GM19372 (cell line): ENCODE data around the gene DNASE1L3.
"Not testable (repeated sequence)": the region's sequence is repeated elsewhere in the genome, so short reads cannot be mapped to it uniquely, and the experiment has no call there.

Experiments used
- ATAC-seq: cut with Tn5 transposase; IDR thresholded peaks from one replicate; pipeline ENCODE4 v1.9.1; 2021; ENCODE audit warnings: mild to moderate bottlenecking, low read depth, moderate library complexity; ENCODE audit not compliant: unreplicated experiment

Gene DNASE1L3

DNA sequence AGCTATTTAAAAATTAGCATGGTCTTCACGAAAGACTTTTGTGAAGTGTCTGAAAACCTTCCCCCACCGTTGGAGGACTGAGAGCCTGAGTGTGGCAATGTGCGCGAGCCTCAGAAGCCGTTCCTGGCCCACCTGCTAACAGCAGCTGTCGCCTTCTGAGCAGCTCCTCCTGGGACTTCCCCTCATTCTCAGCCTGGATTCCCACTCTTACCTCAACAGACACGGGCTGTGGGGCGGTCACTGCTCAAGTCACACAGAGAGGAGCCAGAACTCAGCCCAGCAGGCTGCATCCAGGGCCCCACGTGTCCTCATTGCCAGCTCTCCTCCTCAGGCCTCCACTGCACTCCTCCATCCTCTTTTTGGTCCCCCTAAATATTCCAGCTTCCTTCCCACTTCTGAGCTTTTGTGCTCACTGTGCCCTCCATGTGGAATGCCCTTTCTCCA is 7.8 kb downstream of the DNASE1L3 start:
- ATAC-seq, result peak; percentile 67

- ATAC-seq, result not testable (repeated sequence)
These were observed 9.3 kb downstream of the DNASE1L3 start for GRCh38 chr3:58201451-58201850.

DNA sequence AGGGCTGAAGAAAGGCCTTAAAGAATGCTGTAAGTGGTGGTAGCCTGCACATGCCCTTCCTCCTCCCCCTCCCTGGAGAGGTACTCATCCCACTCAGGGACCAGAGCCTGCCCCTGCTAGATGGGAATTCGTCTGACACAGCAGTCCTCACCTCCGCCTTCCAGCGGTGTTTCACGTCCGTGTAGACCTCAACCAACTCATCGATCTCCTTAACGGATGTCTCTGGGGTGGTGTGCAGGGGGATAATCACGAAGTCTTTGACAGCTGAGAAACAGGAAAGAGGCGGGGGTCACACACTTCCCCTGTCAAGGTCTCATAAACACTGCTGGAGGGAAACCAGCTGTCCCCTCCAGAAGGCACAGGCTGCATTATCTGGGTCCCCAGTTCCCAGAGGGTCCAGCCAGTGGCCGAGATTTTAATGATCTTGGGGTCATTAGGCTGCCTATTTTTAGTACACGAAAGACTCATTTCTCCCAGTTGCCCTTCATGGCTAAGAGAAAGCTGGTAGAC is 9.9 kb downstream of the DNASE1L3 start:
- no peak for ATAC-seq

DNA sequence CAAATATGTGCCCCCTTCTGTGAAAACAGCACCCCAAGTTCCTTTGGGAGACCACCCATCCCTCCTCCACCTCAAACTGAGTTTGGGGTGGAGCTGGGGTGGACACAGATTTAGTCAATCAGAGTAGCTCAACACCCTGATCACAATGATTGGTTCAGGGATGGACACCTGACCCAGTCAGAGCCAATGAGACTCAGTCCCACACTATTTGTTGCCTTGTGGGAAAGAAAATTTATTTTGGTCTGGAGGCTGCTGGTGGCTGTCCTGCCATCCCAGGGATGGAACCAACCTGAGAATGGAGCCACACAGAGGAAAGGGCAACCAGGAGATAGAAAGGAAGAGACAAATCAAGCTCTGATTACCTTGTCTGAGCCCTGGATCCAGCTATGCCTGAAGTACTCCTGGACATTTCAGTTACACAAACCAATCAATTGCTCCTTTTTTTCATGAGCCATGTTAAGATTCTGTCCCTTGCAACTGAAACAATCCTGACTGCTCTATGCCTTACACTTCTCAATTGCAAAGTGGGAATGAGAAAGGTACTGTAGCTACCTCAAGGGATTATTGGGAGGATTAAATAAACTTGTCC is 10.6 kb downstream of the DNASE1L3 start:
- no peak for ATAC-seq

DNA sequence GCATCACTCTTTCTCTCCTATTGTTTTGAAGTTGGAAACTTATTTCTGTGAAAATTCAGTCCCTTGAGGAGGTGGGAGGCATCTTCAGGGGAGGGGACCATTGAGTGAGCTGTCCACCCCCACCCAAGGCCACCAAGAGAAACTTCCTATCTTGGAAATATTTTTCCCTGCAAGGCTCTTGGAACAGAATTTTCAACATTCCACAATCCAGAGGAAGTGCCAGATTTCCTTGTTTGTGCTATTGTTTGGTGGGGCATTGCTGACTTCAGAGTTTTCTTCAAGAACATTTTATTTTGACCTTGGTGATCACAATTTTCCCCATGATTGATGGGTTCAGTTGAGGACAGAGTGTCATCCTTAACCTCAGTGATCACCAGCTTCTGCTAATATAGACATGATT is 12.0 kb downstream of the DNASE1L3 start:
- ATAC-seq, result no peak

- ATAC-seq, result no peak
These were observed 12.4 kb downstream of the DNASE1L3 start for GRCh38 chr3:58198362-58198761.

- ATAC-seq, result no peak
These were observed 13.2 kb downstream of the DNASE1L3 start for GRCh38 chr3:58197588-58197987.

GRCh38 chr3:58193682-58194407 is 16.9 kb downstream of the DNASE1L3 start:
- ATAC-seq, result no peak

DNA sequence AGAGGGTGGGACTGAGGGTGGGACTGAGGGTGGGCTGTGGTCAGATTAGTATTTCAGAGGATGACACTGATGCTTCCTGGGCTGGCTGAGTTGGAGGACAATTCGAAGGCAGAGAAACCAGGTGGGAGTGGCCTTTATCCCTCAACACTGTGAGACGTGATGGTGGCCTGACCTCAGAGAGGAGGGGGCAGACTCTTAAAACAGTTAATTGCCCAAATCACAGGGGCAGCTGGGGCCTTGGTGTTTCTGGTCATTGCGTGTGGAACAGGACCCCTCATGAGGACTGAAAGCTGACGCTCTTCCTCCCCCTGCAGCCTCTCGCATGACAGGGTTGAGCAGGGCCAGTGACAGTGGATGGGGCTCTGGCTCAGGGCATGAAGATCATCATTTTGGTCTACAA is 18.7 kb downstream of the DNASE1L3 start:
- ATAC-seq, result no peak

GRCh38 chr3:58191361-58191991 is 19.3 kb downstream of the DNASE1L3 start:
- no peak for ATAC-seq

DNA sequence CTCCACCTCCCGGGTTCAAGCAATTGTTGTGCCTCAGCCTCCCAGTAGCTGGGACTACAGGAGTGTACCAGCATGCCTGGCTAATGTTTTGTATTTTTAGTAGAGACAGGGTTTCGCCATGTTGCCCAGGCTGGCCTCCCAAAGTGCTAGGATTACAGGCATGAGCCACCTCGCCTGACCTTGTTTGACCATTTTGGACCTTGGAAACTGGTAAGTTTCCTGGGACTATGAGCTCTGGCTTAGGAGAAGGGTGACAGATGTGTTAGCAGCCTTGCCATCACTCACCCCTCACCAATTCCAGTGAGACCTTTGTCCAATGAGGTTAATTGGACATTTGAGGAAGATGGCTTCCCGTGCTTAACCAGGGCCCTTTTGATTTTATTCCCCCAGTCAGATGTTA is 19.9 kb downstream of the DNASE1L3 start:
- ATAC-seq, result no peak

GRCh38 chr3:58190291-58190690 is 20.5 kb downstream of the DNASE1L3 start:
- no peak for ATAC-seq

GRCh38 chr3:58189691-58190090 is 21.1 kb downstream of the DNASE1L3 start:
- ATAC-seq, result no peak

GRCh38 chr3:58188921-58189451 is 21.8 kb downstream of the DNASE1L3 start:
- no peak for ATAC-seq

GRCh38 chr3:58188173-58188564 is 22.6 kb downstream of the DNASE1L3 start:
- no peak for ATAC-seq

- no peak for ATAC-seq
These were observed 25.8 kb downstream of the DNASE1L3 start for GRCh38 chr3:58184982-58185360.

GRCh38 chr3:58184309-58184981 is 26.3 kb downstream of the DNASE1L3 start:
- no peak for ATAC-seq

GRCh38 chr3:58183891-58184290 is 26.9 kb downstream of the DNASE1L3 start:
- ATAC-seq, result no peak

- no peak for ATAC-seq
These were observed 27.6 kb downstream of the DNASE1L3 start for GRCh38 chr3:58183221-58183620.

GRCh38 chr3:58180940-58181587 is 29.7 kb downstream of the DNASE1L3 start:
- ATAC-seq, result no peak
